HG02840 (cell line): ENCODE results near the gene CNTN5.

Experiments
- ATAC-seq: cut with Tn5 transposase; IDR thresholded peaks from one replicate; pipeline ENCODE4 v1.9.1; 2021; ENCODE audit warnings: mild to moderate bottlenecking, moderate library complexity, moderate number of reproducible peaks; ENCODE audit not compliant: unreplicated experiment, low FRiP score

CNTN5 gene

GRCh38 chr11:100009728-100010127, 989.0 kb downstream of the CNTN5 start:
- no peak for ATAC-seq

- ATAC-seq: no peak
Measured at GRCh38 chr11:100010393-100010792, 989.6 kb downstream of the CNTN5 start.

- no peak for ATAC-seq
Measured at GRCh38 chr11:100011697-100012096, 990.9 kb downstream of the CNTN5 start.

- no peak for ATAC-seq
Measured at GRCh38 chr11:100013011-100013410, 992.3 kb downstream of the CNTN5 start.

DNA sequence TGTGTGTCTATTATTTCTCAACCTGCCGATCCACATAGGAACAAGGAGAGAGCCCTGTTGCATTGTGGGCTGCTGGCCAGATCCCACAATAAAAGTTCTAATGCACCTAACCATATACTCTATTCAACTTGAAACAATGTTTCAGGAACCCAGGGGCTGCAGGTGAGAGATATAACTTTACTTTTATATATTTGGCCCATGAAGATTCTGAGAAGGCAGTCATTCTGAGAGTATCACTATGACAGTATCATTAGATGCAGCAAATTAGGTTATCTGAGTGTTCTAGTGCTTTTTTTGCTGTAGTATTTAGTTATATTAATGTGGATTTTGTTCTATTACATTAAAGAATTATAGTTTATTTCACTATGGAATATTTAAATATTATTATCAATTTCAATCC, 1011.2 kb downstream of the CNTN5 start:
- no peak for ATAC-seq

DNA sequence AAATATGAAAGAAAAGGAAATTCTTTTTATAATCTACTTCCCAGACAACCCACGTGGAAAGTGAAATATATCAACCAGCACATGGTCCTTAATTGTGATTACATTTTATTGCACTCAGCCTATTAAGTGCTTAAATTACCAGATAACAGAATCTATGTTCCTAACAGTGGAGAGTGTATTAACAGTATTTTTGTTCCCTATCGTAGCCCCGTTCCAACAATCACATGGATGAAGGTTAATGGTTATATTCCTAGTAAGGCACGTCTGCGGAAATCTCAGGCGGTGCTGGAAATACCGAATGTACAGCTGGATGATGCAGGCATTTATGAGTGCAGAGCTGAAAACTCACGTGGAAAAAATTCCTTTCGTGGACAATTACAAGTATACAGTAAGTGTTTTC, 1040.3 kb downstream of the CNTN5 start:
- ATAC-seq: no peak

- no peak for ATAC-seq
Measured at GRCh38 chr11:100066399-100066798, 1045.7 kb downstream of the CNTN5 start.

- ATAC-seq: no peak
Measured at GRCh38 chr11:100068116-100068515, 1047.4 kb downstream of the CNTN5 start.

DNA sequence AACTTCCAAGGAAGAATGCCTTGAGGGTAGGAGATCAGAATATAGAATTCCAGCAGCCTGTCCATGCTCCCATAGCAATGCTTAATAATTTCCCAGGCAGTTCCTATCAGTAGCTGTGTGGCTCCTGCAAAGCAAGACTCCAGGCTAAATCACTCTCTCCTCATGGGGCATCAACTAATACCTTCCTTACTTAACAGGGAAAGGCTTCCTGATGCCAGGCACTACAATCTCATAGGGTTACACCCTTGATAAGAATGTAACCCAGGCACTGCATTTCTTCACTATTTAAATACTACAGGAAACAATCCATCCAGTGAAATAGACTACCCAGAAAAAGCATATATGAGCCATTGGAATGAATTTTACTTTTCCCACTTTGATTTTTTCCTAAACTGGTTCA, 1051.4 kb downstream of the CNTN5 start:
- no peak for ATAC-seq

GRCh38 chr11:100080381-100080780, 1059.6 kb downstream of the CNTN5 start:
- ATAC-seq: no peak

DNA sequence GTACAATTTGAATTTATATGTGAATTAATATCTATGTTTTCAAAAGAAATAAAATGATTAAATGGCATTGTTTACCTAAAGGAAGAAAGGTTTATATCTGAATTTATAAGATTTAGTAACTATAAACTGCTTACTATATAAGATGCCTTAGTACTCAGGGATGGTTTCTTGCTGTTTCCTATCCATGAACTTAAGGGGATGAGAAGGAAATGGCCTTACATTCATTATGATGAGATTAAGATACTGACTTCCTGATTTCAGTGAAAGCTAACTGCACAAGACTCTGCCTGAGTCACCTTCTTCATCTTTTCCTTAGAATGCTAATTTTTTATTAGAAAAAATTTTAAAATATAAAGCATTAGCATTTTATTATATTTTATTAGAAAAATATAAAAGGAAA, 1060.1 kb downstream of the CNTN5 start:
- no peak for ATAC-seq

DNA sequence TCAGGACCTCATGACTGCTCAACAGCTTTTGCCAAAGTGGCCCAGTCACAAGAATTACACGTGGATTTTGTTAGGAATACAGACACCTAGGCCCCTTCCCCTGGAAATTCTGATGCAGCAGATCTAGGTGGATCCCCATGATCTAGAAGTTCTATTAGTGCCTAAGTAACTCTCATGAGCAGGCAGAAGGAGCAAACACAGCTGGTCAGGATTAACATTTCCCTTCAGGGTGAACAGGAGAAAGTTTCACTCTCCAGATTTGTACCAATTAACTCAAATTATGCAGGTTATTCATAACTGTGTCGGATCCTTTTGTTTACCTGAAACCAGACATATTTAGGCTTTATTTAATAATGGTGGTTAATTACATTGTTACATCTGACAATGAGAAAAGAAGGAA, 1072.9 kb downstream of the CNTN5 start:
- ATAC-seq: no peak

DNA sequence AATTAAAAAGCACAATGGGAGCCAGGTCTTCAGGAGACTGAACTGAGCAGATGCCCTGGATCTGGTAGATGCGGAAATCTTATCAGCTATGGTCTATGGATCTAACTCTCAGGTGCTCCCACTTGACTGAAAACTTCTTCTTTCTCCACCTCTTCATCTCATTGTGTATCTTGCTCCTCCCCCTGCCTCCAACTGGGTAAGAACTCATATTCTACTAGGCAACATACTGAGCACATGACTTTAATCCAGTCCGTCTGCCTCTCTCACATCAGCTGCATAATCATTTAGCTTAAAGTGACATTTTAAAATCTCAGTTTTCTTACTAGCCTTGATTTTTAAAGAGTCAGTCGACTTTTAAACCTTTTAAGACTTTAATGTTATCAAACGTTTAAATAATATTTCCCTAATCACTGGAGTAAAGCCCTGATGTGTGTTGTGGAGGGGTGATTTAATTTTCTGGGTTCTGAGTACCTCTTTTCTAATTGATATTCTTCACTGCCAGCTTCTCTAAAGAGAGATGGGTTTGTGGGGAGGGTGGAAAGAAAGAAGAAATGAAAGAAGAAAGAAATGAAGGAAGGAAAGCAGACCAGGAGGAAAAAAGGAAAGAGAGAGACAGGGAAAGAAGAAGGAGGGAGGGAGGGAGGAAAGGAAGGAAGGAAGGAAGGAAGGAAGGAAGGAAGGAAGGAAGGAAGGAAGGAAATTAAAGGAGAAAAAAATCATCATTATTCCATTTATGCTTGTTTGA, 1073.5 kb downstream of the CNTN5 start:
- no peak for ATAC-seq

DNA sequence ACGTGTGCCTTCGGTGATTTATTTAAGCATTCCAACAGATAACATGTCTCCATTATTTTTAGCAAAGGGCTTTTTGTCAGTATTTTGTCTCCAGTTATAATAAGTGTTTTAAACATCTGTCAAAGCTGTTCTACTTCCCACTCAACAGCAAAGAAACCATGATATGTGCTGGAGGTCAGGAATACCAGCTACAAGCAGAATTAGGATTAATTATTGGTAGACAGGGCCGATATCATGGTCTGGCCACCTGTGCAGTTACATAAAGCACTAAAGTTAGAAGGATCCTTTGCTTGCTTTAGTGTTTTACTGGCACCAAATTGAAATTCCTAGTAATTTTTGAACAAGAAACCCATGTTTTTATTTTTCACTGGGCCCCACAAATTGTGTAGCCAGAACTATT, 1075.1 kb downstream of the CNTN5 start:
- no peak for ATAC-seq

- no peak for ATAC-seq
Measured at GRCh38 chr11:100098560-100098959, 1077.8 kb downstream of the CNTN5 start.

GRCh38 chr11:100105255-100105981, 1084.7 kb downstream of the CNTN5 start:
- no peak for ATAC-seq

DNA sequence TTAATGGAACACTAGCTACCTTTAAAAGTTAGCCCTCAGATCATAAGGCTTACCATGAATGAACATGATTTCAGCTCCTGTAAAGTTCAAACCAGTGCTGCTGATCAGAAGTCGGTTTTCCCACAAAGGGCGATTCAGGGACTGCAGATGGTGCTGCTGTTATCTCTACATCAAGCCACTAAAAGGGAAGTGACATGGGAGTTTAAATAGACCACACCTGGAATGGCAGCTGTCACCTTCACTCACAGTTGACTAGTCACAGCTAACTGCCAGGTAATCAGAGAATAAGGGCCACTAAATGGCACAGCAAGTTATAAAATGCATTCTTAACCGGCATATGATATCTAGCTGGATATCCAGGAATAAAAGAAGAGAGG, 1085.2 kb downstream of the CNTN5 start:
- ATAC-seq: no peak

- ATAC-seq: no peak
Measured at GRCh38 chr11:100119176-100119575, 1098.4 kb downstream of the CNTN5 start.

GRCh38 chr11:100133114-100133513, 1112.4 kb downstream of the CNTN5 start:
- no peak for ATAC-seq

DNA sequence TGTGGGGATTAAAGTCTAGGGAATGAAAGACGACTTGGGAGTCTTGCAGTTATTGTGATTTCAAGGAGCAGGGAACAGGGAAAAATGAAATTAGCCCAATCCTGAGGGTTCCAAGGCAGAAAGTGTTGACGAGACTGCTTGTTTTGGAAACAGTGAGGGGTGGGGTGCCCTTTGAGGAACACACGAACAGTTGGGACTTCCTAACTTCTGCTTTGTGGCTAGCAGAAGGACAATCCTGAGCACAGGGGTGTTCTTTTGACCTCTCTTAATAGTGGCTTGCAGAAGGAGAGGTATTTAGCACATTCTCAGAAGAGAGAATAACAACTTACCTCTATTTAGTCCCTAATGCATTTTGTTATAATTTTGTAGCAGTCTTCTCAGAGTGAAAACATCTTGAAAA, 1120.5 kb downstream of the CNTN5 start:
- no peak for ATAC-seq

- ATAC-seq: no peak
Measured at GRCh38 chr11:100151944-100152343, 1131.2 kb downstream of the CNTN5 start.

- no peak for ATAC-seq
Measured at GRCh38 chr11:100152766-100153165, 1132.0 kb downstream of the CNTN5 start.
